Astrocyte (in vitro differentiated cells and primary cell): Measurements from ENCODE around the gene OR52A5. TPM values are rescaled to one million over a fixed set of nuclear protein-coding genes. Genes with fewer than 3 reads are reported as not detected.

ENCODE experiments used
- DNase-seq: peaks from one replicate; pipeline ENCODE4 v3.0.0-alpha.2; 2010; ENCODE audit warnings: low read depth
- FAIRE-seq: peaks from 2 replicates; lab custom pipeline; 2011; peaks lifted over from hg19 to GRCh38; lab: Jason Lieb, UNC
- H2AFZ ChIP-seq: 2 replicates; pipeline ENCODE4 v1.6.0; 2012; ENCODE audit warnings: low read depth, low read length, inconsistent platforms
- H3K27ac ChIP-seq: 2 replicates; pipeline ENCODE4 v1.5.1; 2011; ENCODE audit warnings: low read depth, low read length, inconsistent platforms
- H3K27me3 ChIP-seq: 2 replicates; pipeline ENCODE4 v1.6.0; 2011; ENCODE audit warnings: low read length, inconsistent platforms; ENCODE audit not compliant: insufficient read depth
- H3K36me3 ChIP-seq: 2 replicates; pipeline ENCODE4 v1.5.1; 2011; ENCODE audit warnings: low read length, inconsistent platforms; ENCODE audit not compliant: insufficient read depth
- H3K4me1 ChIP-seq: 2 replicates; pipeline ENCODE4 v1.5.1; 2011; ENCODE audit warnings: low read length, inconsistent platforms; ENCODE audit not compliant: insufficient read depth
- H3K4me2 ChIP-seq: 2 replicates; pipeline ENCODE4 v1.6.0; 2012; ENCODE audit warnings: low read length, inconsistent platforms
- H3K4me3 ChIP-seq: 2 replicates; pipeline ENCODE4 v1.5.1; 2011; ENCODE audit warnings: low read depth, mild to moderate bottlenecking, low read length, inconsistent platforms; ENCODE audit not compliant: insufficient read depth
- H3K79me2 ChIP-seq: 2 replicates; pipeline ENCODE4 v1.6.0; 2012; ENCODE audit warnings: mild to moderate bottlenecking, low read length, inconsistent platforms; ENCODE audit not compliant: insufficient read depth
- H3K9ac ChIP-seq: 2 replicates; pipeline ENCODE4 v1.6.0; 2012; ENCODE audit warnings: mild to moderate bottlenecking, low read length, inconsistent platforms
- H3K9me3 ChIP-seq: 2 replicates; pipeline ENCODE4 v1.5.1; 2012; ENCODE audit warnings: low read depth, mild to moderate bottlenecking, low read length, inconsistent platforms; ENCODE audit not compliant: insufficient read depth
- H4K20me1 ChIP-seq: 2 replicates; pipeline ENCODE4 v1.6.0; 2012; ENCODE audit warnings: low read length, inconsistent platforms; ENCODE audit not compliant: insufficient read depth
- H3K27ac Mint-ChIP-seq: one replicate; pipeline ENCODE4 v1.8.0; 2021; ENCODE audit warnings: mild to moderate bottlenecking, mixed read lengths; ENCODE audit not compliant: unreplicated experiment
- H3K27me3 Mint-ChIP-seq: one replicate; pipeline ENCODE4 v1.8.0; 2021; ENCODE audit warnings: low read depth, mixed read lengths; ENCODE audit not compliant: unreplicated experiment
- H3K36me3 Mint-ChIP-seq: one replicate; pipeline ENCODE4 v1.8.0; 2021; ENCODE audit warnings: low read depth, mixed read lengths; ENCODE audit not compliant: unreplicated experiment
- H3K4me1 Mint-ChIP-seq: one replicate; pipeline ENCODE4 v1.8.0; 2021; ENCODE audit warnings: low read depth, mixed read lengths; ENCODE audit not compliant: unreplicated experiment
- H3K4me3 Mint-ChIP-seq: one replicate; pipeline ENCODE4 v1.8.0; 2021; ENCODE audit warnings: mild to moderate bottlenecking, moderate library complexity, mixed read lengths; ENCODE audit not compliant: unreplicated experiment
- H3K9me3 Mint-ChIP-seq: one replicate; pipeline ENCODE4 v1.8.0; 2021; ENCODE audit warnings: mild to moderate bottlenecking, mixed read lengths; ENCODE audit not compliant: unreplicated experiment
- EZH2 ChIP-seq: IDR thresholded peaks from 2 replicates; pipeline ENCODE4 v1.6.1; 2012; ENCODE audit warnings: mild to moderate bottlenecking, low read length, inconsistent platforms; ENCODE audit not compliant: insufficient read depth
- total RNA-seq: library from RNA; stranded (reverse); gene quantifications from 2 replicates; pipeline ENCODE4 v1.2.1, GENCODE V29; 2021
- TF ChIP-seq, protein P1 (sequence below): IDR thresholded peaks from 2 replicates; pipeline ENCODE4 v1.5.1; 2011; ENCODE audit warnings: low read depth, mild to moderate bottlenecking, inconsistent platforms, low read length, moderate library complexity; ENCODE audit not compliant: insufficient read depth

OR52A5 gene
- total RNA-seq, 1 donor from 2014 or later = not detected

- H3K9me3 ChIP-seq = no peaks in the 10 kb centered on the region
- no peak overlapping the region for H3K4me2 ChIP-seq
- H3K79me2 ChIP-seq = no peaks in the 10 kb centered on the region
- H4K20me1 ChIP-seq = no peaks in the 10 kb centered on the region
- no peak overlapping the region for H2AFZ ChIP-seq
- H3K4me1 ChIP-seq = no peaks in the 10 kb centered on the region
- Mint-ChIP-seq H3K4me3 (no peak overlapping the region), H3K27me3 (no peaks in the 10 kb centered on the region), H3K27ac (no peak overlapping the region), H3K4me1 (peaks cover 3% of the 10 kb centered on the region), H3K9me3 (no peaks in the 10 kb centered on the region), H3K36me3 (no peaks in the 10 kb centered on the region)
- no peak overlapping the region for H3K27ac ChIP-seq
- no peak overlapping the region for H3K9ac ChIP-seq
- H3K4me3 ChIP-seq = no peak overlapping the region
- DNase-seq (no peak), FAIRE-seq (no peak)
- TF ChIP-seq, protein P1, sequence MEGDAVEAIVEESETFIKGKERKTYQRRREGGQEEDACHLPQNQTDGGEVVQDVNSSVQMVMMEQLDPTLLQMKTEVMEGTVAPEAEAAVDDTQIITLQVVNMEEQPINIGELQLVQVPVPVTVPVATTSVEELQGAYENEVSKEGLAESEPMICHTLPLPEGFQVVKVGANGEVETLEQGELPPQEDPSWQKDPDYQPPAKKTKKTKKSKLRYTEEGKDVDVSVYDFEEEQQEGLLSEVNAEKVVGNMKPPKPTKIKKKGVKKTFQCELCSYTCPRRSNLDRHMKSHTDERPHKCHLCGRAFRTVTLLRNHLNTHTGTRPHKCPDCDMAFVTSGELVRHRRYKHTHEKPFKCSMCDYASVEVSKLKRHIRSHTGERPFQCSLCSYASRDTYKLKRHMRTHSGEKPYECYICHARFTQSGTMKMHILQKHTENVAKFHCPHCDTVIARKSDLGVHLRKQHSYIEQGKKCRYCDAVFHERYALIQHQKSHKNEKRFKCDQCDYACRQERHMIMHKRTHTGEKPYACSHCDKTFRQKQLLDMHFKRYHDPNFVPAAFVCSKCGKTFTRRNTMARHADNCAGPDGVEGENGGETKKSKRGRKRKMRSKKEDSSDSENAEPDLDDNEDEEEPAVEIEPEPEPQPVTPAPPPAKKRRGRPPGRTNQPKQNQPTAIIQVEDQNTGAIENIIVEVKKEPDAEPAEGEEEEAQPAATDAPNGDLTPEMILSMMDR = no peak
- TF ChIP-seq EZH2 = no peak
- H3K27me3 ChIP-seq = no peaks in the 10 kb centered on the region
- H3K36me3 ChIP-seq = no peaks in the 10 kb centered on the region
Observed at GRCh38 chr11:5107285-5107684, 30.9 kb downstream of the OR52A5 start.

DNA sequence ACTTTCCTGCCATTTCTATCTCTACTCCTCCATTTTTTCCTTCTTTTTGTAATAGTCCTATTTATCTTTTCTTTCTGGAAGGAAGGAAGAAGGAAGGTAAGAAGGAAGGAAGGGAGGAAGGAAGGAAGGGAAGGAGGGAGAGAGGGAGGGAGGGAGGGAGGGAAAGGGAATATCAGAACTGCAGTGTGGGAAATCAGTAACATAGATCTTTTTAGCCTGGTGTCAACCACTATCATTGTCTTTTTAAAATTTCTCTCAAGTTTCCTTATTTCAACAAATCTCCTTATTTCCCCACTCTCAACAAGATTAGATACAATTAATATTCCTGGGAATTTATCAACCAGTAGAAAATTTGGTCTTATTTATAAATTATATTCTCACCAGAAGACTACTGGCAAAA, 35.1 kb downstream of the OR52A5 start:
- Histone ChIP-seq H3K27ac (no peak overlapping the region), H3K4me1 (no peaks in the 10 kb centered on the region), H3K4me3 (no peak overlapping the region), H3K9ac (no peak overlapping the region), H3K79me2 (no peaks in the 10 kb centered on the region), H2AFZ (no peak overlapping the region), H4K20me1 (no peaks in the 10 kb centered on the region), H3K4me2 (no peak overlapping the region), H3K27me3 (no peaks in the 10 kb centered on the region), H3K36me3 (no peaks in the 10 kb centered on the region), H3K9me3 (no peaks in the 10 kb centered on the region)
- DNase-seq = no peak
- Mint-ChIP-seq H3K4me3 (no peak overlapping the region), H3K4me1 (peaks cover 3% of the 10 kb centered on the region), H3K9me3 (no peaks in the 10 kb centered on the region), H3K36me3 (no peaks in the 10 kb centered on the region), H3K27ac (no peak overlapping the region), H3K27me3 (no peaks in the 10 kb centered on the region)
- no peak for TF ChIP-seq EZH2
- TF ChIP-seq, protein P1 = no peak
- FAIRE-seq = no peak

DNA sequence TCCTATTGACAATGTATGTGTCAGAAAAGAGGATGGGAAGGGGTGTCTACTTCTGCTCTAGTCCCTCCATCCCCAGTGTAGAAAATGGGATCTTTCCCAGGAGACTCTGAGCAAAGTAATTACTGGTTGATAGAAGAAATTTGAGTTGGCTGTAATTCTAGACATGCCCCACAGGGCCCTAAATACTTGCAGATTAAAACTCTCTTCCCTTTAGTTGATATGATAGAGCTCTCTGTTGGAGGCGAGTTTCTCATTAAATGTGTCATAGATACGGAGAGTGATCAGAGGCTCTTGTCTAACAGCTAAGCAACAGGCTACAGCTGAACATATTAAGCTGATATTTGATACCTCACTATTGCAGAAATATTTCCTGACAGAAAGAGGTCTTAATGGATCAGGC, 35.9 kb downstream of the OR52A5 start:
- DNase-seq = no peak
- H3K9me3 ChIP-seq = no peaks in the 10 kb centered on the region
- no peaks in the 10 kb centered on the region for H3K27me3 ChIP-seq
- Mint-ChIP-seq H3K36me3 (no peaks in the 10 kb centered on the region), H3K4me1 (peaks cover under 1% of the 10 kb centered on the region), H3K4me3 (no peak overlapping the region), H3K9me3 (no peaks in the 10 kb centered on the region), H3K27me3 (no peaks in the 10 kb centered on the region), H3K27ac (no peak overlapping the region)
- no peaks in the 10 kb centered on the region for H3K36me3 ChIP-seq
- TF ChIP-seq, protein P1 = no peak
- TF ChIP-seq EZH2 = no peak
- FAIRE-seq = no peak
- H2AFZ ChIP-seq = no peak overlapping the region
- no peak overlapping the region for H3K4me2 ChIP-seq
- H3K4me3 ChIP-seq = no peak overlapping the region
- no peak overlapping the region for H3K27ac ChIP-seq
- H3K79me2 ChIP-seq = no peaks in the 10 kb centered on the region
- no peaks in the 10 kb centered on the region for H3K4me1 ChIP-seq
- no peaks in the 10 kb centered on the region for H4K20me1 ChIP-seq
- H3K9ac ChIP-seq = no peak overlapping the region
